CD1c-positive myeloid dendritic cell (primary cell): ENCODE data around the gene CENPU.
A peak's percentile ranks its signal among the peaks of the same experiment; 100 is the strongest.
"Not testable (repeated sequence)": the region's sequence is repeated elsewhere in the genome, so short reads cannot be mapped to it uniquely, and the experiment has no call there.

Experiments
- DNase-seq: peaks from one replicate; pipeline ENCODE4 v3.0.0-alpha.2; 2016; ENCODE audit errors: extremely low spot score

The CENPU gene

GRCh38 chr4:184752496-184753275 lies 18.8 kb upstream of the CENPU start:
- DNase-seq, result no peak

DNA sequence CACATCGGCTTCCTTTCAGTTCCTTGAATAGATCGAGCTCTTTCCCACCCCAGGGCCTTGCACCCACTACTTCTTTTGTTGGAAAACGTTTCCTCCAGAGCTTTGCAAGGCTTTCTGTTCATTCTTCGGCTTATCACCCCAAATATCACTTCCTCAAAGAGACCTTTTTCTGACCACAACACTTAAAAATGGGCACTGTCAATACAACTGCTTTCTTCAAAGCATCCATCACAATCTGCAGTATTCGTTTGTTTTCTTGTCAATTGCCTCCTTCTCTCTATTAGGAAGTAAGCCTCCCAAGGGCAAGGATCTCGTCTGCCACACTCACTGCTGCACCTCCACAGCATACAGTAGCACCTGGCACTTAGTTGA lies 17.7 kb upstream of the CENPU start:
- DNase-seq, result no peak

- DNase-seq, result no peak
Measured at GRCh38 chr4:184750926-184751584, 17.2 kb upstream of the CENPU start.

GRCh38 chr4:184748251-184748652 lies 14.4 kb upstream of the CENPU start:
- no peak for DNase-seq

- no peak for DNase-seq
Measured at GRCh38 chr4:184747034-184747830, 13.3 kb upstream of the CENPU start.

DNA sequence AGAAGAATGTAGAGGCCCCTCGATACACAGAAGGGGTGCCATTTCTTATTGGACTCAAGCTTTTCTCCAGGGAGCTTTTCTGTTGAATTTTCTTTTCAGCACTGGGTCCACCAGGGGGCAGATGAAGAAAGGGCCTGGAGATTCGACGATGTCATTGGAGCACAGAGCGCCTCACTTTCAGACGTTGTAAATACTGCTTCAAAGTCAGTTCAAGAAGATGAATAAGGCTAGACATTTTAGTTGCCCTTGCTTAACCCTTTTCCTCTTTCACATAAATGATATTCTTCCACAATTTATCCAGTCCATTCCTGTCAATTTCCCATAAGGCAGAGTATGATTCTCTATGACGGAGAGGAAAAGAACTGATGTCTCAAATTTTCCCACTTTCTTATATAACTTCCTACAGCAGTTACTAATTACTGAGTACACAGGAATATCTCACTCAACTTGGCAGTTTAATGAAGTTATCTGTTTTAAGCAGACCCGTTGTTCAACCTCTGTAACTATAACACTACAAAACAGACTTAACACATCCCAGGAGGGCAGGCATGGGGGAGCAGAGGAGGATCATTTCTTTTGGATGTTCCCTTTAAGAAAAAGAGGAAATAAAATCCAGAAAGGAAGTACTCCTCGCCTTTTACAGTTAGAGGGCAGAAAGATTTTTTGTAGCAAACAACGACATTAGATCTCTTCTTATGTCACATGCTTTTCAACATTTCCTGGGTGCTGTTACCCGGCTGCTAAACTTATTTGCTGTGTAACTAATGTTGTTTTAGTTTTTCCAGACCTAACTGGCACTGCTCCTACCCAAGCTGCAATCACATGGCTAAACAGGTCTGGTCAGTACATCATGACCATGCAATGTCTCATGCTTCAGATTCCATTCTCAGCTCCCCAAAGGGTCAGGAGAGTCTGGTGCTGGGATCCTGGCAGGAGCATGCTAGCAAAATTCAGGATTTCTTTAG lies 12.2 kb upstream of the CENPU start:
- peak; percentile 75 for DNase-seq

DNA sequence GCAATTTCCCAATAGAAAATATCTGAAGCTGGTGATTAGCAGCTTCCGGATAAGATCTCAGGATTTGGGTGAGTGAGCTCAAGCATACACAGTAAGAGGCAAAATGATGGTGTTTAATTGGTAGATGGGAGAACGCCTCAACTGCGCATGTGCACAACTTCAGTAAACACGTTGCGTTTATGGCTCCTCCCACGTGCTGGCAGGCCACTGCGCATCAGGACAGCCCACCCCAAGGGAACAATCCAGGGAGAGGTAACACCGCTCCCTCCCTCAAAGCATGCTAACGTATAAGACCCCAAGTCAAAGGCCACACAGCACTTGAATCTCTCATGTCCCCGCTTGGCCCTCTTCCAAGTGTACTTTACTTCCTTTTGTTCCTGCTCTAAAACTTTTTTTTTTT lies 10.3 kb upstream of the CENPU start:
- DNase-seq, result no peak

GRCh38 chr4:184743650-184744049 lies 9.8 kb upstream of the CENPU start:
- DNase-seq, result no peak

DNA sequence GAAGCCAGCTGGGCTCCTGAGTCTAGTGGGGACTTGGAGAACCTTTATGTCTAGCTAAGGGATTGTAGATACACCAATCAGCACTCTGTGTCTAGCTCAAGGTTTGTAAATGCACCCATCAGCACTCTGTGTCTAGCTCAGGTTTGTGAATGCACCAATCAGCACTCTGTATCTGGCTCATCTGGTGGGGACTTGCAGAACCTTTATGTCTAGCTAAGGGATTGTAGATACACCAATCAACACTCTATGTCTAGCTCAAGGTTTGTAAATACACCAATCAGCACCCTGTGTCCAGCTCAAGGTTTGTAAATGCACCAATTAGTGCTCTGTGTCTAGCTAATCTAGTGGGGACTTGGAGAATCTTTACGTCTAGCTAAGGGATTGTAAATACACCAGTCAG lies 7.8 kb upstream of the CENPU start:
- DNase-seq, result not testable (repeated sequence)

DNA sequence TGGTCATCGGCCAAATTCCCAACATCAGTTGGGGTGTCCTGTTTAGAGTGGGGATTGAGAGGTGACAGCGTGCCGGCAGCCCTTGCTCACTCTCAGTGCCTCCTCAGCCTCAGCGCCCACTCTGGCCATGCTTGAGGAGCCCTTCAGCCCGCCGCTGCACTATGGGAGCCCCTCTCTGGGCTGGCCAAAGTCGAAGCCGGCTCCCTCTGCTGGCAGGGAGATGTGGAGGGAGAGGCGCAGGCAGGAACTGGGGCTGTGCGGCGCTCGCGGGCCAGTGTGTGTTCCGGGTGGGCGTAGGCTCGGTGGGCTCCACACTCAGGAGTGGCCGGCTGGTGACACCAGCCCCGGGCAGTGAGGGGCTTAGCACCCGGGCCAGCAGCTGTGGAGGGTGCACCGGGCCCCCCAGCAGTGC lies 7.1 kb upstream of the CENPU start:
- DNase-seq, result no peak

DNA sequence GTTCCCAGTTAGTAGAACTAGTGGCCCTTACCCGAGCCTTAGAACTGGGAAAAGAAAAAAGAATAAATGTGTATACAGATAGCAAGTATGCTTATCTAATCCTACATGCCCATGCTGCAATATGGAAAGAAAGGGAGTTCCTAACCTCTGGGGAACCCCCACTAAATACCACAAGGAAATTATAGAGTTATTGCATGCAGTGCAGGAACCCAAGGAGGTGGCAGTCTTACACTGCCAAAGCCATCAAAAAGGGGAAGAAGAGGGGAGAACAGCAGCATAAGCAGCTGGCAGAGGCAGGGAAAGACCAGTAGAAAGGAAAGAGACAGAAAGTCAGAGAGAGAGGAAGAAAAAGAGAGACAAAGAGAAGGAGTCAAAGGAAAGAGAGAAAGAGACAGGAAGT lies 5.7 kb upstream of the CENPU start:
- DNase-seq, result peak; percentile 40

DNA sequence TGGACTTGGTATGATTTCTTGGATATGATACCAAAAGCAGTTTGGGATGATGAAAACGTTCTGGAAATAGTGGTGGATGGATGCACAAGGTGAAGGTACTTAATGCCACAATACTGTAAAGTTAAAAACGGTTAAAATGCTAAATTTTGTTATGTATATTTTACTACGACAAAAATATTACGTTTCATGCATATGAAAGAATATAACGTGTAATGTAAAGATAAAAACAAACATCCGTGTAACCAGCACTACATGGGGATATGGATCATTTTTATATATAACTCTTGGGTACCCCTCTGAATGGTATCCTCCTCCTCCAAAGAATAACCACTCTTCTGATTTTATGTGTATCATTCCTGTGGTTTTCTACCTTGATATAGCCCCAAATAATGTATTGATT lies 862 bp upstream of the CENPU start:
- no peak for DNase-seq

- no peak for DNase-seq
Measured at GRCh38 chr4:184732126-184732525, 1.8 kb downstream of the CENPU start.

GRCh38 chr4:184731056-184731455 lies 2.8 kb downstream of the CENPU start:
- no peak for DNase-seq

GRCh38 chr4:184729946-184730345 lies 4.0 kb downstream of the CENPU start:
- no peak for DNase-seq

DNA sequence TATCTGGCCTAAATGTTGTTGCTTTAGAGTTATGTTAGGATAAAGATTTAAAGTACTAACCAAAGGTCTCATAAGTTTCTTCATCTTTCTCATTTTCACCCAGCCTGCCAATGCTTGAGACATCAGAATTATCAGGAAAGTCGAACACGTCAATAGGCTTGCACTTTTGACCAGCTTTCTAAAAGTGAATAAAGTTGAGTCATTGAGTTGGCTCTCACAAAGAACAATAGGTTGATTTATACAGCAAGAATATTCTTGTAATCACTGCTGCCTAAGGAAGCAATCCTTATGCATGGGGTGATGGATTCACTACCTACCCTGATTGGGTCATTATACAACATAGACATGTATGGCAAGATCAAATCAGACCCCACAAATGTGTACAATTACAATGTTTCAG lies 5.0 kb downstream of the CENPU start:
- no peak for DNase-seq

DNA sequence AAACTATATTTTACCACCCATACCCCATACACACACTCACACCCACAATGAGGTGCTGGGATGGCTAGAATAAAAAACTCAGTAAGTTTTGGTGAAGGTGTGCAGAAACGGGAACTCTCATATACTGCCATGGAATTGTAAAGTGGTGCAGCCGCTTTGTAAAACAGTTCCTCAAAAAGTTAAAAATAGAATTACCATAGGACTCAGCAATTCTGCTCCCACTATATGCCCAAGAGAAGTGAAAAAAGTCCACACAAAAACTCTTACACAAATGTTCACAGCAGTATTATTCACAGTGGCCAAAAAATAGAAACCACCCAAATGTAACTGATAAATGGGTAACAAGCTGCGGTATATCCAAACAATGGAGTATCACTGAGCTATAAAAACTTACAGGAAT lies 6.5 kb downstream of the CENPU start:
- peak; percentile 66 for DNase-seq

- no peak for DNase-seq
Measured at GRCh38 chr4:184722798-184723197, 11.1 kb downstream of the CENPU start.

DNA sequence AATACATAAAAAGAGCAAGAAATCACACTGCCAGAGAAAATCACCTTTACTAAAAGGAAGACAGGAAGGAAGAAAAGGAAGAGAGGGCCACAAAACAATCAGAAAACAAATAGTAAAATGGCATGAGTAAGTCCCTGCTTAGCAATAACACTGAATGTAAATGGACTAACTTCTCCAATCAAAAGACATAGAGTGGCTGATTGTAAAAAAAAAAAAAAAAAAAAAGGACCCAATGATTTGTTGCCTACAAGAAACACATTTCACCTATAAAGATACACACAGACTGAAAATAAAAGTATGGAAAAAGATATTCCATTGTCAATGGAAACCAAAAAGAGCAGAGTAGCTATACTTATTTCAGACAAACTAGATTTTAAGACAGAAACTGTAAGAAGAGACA lies 12.6 kb downstream of the CENPU start:
- no peak for DNase-seq

GRCh38 chr4:184719407-184719806 lies 14.5 kb downstream of the CENPU start:
- no peak for DNase-seq

GRCh38 chr4:184715526-184715925 lies 18.4 kb downstream of the CENPU start:
- no peak for DNase-seq

DNA sequence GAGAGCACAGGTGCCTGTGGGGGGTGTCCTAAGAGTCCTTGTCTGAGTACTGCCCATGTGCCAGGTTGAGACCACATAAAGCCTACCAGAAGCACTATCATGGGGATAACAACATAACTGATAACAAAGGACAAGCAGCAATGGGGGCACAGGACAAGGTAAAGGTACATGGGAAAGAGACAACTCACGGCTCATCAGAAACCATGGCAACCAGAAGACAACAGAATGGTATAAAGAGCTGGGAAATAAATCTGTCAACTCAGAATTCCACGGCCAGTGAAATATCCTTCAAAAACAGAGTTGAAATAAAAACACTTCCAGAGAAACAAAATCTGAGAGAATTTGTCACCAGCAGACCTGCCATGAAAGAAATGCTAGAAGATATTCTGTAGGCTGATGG lies 20.0 kb downstream of the CENPU start:
- DNase-seq, result no peak
